ENCODE measurements around the gene MTERF4.
"Not testable (repeated sequence)": the region's sequence is repeated elsewhere in the genome, so short reads cannot be mapped to it uniquely, and the experiment has no call there.

MTERF4 gene

DNA sequence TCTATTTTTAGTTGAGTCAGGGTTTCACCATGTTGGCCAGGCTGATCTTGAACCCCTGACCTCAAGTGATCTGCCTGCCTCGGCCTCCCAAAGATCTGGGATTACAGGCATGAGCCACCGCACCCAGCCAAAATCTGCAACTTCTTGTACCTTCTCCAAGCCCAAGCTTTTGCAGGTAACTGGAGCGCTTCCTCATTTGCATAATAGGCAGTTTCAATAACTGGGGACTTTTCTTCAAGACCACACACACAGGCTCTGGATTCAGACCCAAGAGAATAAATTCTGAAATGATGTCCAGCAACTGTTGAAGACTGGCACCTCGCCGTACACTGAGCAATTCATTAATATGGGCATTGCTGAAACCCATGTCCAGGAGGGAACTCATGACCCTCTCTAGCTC, 2.8 kb downstream of the MTERF4 start:
- no peak overlapping the region for H3K4me3 ChIP-seq (ENCODE audit: low read depth, low read length)
- DNase-seq (ENCODE audit: low read depth), result no peak
- TF ChIP-seq MYC (IDR thresholded peaks at IDR 0.05; ENCODE audit: low read depth, low read length), result no peak
- no peak for TF ChIP-seq CTCF (IDR thresholded peaks at IDR 0.05; ENCODE audit: low read depth, low read length)
- no peak for TF ChIP-seq POLR2A (IDR thresholded peaks at IDR 0.05; ENCODE audit: extremely low read depth, insufficient read length)
- TF ChIP-seq, protein P1, sequence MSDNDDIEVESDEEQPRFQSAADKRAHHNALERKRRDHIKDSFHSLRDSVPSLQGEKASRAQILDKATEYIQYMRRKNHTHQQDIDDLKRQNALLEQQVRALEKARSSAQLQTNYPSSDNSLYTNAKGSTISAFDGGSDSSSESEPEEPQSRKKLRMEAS (IDR thresholded peaks at IDR 0.05; ENCODE audit: low read depth, low read length), result no peak

GRCh38 chr2:241096979-241097378, 5.1 kb downstream of the MTERF4 start:
- no peak for TF ChIP-seq MYC (IDR thresholded peaks at IDR 0.05; ENCODE audit: low read depth, low read length)
- DNase-seq (ENCODE audit: low read depth), result no peak
- no peak overlapping the region for H3K4me3 ChIP-seq (ENCODE audit: low read depth, low read length)

DNA sequence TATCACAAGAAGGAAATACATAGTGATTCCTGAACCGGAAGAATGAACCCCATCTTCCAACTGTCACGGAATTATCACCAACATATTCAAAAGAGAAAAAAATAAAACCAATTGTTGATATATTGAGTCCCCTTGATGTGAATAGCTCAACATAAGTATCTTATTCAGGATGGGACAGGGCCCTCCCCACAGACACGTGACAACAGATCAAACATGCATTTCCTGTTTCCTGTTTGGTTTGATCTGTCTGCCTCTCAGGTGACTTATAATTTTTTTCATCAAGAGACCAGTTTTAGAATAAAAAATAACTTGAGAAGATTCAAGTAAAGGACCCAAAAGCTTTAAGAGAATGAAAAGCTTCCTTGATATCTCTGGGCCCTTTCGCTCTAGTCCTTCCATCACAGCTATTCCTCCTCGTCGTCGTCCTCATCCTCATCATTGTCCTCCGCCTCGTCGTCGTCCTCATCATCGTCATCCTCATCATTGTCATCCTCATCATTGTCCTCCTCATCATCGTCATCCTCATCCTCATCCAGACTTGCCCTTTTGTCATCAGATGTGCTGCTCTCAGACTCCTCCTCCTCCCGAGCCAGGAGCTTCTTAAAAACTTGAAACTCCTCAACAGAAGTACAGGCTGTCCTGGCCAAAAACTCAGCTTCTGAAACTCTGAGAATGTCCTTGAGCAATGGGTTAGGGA, 6.3 kb downstream of the MTERF4 start:
- TF ChIP-seq MYC (IDR thresholded peaks at IDR 0.05; ENCODE audit: low read depth, low read length), result no peak
- TF ChIP-seq, protein P1 (IDR thresholded peaks at IDR 0.05; ENCODE audit: low read depth, low read length), result no peak
- no peak for TF ChIP-seq POLR2A (IDR thresholded peaks at IDR 0.05; ENCODE audit: extremely low read depth, insufficient read length)
- no peak for TF ChIP-seq CTCF (IDR thresholded peaks at IDR 0.05; ENCODE audit: low read depth, low read length)
- DNase-seq (ENCODE audit: low read depth), result no peak
- no peak overlapping the region for H3K4me3 ChIP-seq (ENCODE audit: low read depth, low read length)

DNA sequence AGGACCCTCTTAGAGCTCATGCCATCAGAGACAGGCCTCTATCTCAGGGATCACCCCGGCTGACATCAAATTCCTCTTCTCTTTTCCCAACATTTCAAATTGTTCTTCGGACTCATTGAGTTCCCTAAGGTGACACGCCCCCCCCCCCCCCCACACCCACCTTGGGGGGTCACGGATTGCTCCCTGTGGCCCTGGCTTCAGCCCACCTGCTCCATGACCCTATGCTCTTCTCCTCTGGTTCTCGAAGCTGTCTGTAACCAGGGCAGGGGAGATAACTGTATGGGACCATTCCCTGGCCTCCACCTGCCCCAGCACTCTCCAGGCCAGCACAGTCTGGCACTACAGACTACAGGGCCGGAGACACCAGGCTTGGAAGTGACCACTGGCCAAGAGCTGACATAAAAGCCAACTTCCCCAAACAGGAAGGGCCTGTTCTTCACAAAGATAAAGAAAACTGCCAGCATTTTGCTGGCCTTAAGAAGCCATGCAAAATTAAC, 7.1 kb downstream of the MTERF4 start:
- no peak overlapping the region for H3K4me3 ChIP-seq (ENCODE audit: low read depth, low read length)
- TF ChIP-seq CTCF (IDR thresholded peaks at IDR 0.05; ENCODE audit: low read depth, low read length), result no peak
- TF ChIP-seq MYC (IDR thresholded peaks at IDR 0.05; ENCODE audit: low read depth, low read length), result no peak
- TF ChIP-seq, protein P1 (IDR thresholded peaks at IDR 0.05; ENCODE audit: low read depth, low read length), result no peak
- no peak for TF ChIP-seq POLR2A (IDR thresholded peaks at IDR 0.05; ENCODE audit: extremely low read depth, insufficient read length)

GRCh38 chr2:241094172-241094571, 7.9 kb downstream of the MTERF4 start:
- TF ChIP-seq CTCF (IDR thresholded peaks at IDR 0.05; ENCODE audit: low read depth, low read length) (no peak), MYC (IDR thresholded peaks at IDR 0.05; ENCODE audit: low read depth, low read length) (no peak), POLR2A (IDR thresholded peaks at IDR 0.05; ENCODE audit: extremely low read depth, insufficient read length) (no peak)
- TF ChIP-seq, protein P1 (IDR thresholded peaks at IDR 0.05; ENCODE audit: low read depth, low read length), result no peak
- no peak overlapping the region for H3K4me3 ChIP-seq (ENCODE audit: low read depth, low read length)

More for the DNA sequence above, 7.1 kb downstream of the MTERF4 start:
- no peak for DNase-seq (ENCODE audit: low read depth)

GRCh38 chr2:241093133-241093781, 8.8 kb downstream of the MTERF4 start:
- not testable (repeated sequence) for H3K4me3 ChIP-seq (ENCODE audit: low read depth, low read length); DNase-seq (ENCODE audit: low read depth)

More at GRCh38 chr2:241094172-241094571, 7.9 kb downstream of the MTERF4 start:
- no peak for DNase-seq (ENCODE audit: low read depth)
